ENCODE measurements around the gene CRTAP. TPM values are rescaled to one million over a fixed set of nuclear protein-coding genes. Genes with fewer than 3 reads are reported as not detected.

CRTAP gene
- polyA plus RNA-seq, 4 donors = 13.0 to 93.0 (median 70.7) TPM

GRCh38 chr3:33119891-33120290 is 6.1 kb downstream of the CRTAP start:
- no peak for DNase-seq
- Histone ChIP-seq H3K9me3 (ENCODE audit: control insufficient read depth in 2 of 2, insufficient read depth in 1 of 2, low read depth in 1 of 2, low read length in 1 of 2) (no peaks in the 10 kb centered on the region), H3K4me1 (ENCODE audit: control insufficient read depth in 3 of 3, insufficient read depth in 2 of 3, low read depth in 1 of 3, low read length in 2 of 3) (peaks cover 0 to 4% (median 0%) of the 10 kb centered on the region in 3 donors), H3K4me3 (ENCODE audit: low read depth in 1 of 3, low read length in 3 of 3) (no peak overlapping the region), H3K27me3 (ENCODE audit: control insufficient read depth in 3 of 3, insufficient read depth in 3 of 3, low read length in 3 of 3) (no peaks in the 10 kb centered on the region), H3K36me3 (ENCODE audit: control insufficient read depth in 3 of 3, insufficient read depth in 2 of 3, low read depth in 1 of 3, low read length in 3 of 3) (peaks cover 3 to 43% (median 12%) of the 10 kb centered on the region in 3 donors), H3K27ac (ENCODE audit: low read depth in 1 of 3, low read length in 2 of 3) (no peak overlapping the region)
- WGBS, 3 donors = 72 to 94% (median 89%) methylated on average over 3 of the region's 3 CpGs
- no peak for FAIRE-seq

- WGBS, 3 donors = 87 to 92% (median 88%) methylated on average over 5 of the region's 5 CpGs
- FAIRE-seq (no peak), DNase-seq (no peak)
- Histone ChIP-seq H3K4me3 (ENCODE audit: low read depth in 1 of 3, low read length in 3 of 3) (no peak overlapping the region), H3K27ac (ENCODE audit: low read depth in 1 of 3, low read length in 2 of 3) (no peak overlapping the region), H3K4me1 (ENCODE audit: control insufficient read depth in 3 of 3, insufficient read depth in 2 of 3, low read depth in 1 of 3, low read length in 2 of 3) (no peaks in the 10 kb centered on the region), H3K9me3 (ENCODE audit: control insufficient read depth in 2 of 2, insufficient read depth in 1 of 2, low read depth in 1 of 2, low read length in 1 of 2) (no peaks in the 10 kb centered on the region), H3K36me3 (ENCODE audit: control insufficient read depth in 3 of 3, insufficient read depth in 2 of 3, low read depth in 1 of 3, low read length in 3 of 3) (peaks cover 3 to 42% (median 16%) of the 10 kb centered on the region in 3 donors), H3K27me3 (ENCODE audit: control insufficient read depth in 3 of 3, insufficient read depth in 3 of 3, low read length in 3 of 3) (no peaks in the 10 kb centered on the region)
Measured at GRCh38 chr3:33122991-33123390, 9.2 kb downstream of the CRTAP start.

GRCh38 chr3:33124638-33125037 is 10.8 kb downstream of the CRTAP start:
- no peak overlapping the region for H3K4me3 ChIP-seq (ENCODE audit: low read depth in 1 of 3, low read length in 3 of 3)
- DNase-seq = no peak
- H3K4me1 ChIP-seq (ENCODE audit: control insufficient read depth in 3 of 3, insufficient read depth in 2 of 3, low read depth in 1 of 3, low read length in 2 of 3) = no peaks in the 10 kb centered on the region
- no peaks in the 10 kb centered on the region for H3K27me3 ChIP-seq (ENCODE audit: control insufficient read depth in 3 of 3, insufficient read depth in 3 of 3, low read length in 3 of 3)
- 69 to 76% (median 74%) methylated on average over 1 of the region's 1 CpG for WGBS, 3 donors
- H3K27ac ChIP-seq (ENCODE audit: low read depth in 1 of 3, low read length in 2 of 3) = no peak overlapping the region
- H3K9me3 ChIP-seq (ENCODE audit: control insufficient read depth in 2 of 2, insufficient read depth in 1 of 2, low read depth in 1 of 2, low read length in 1 of 2) = no peaks in the 10 kb centered on the region
- peaks cover 3 to 36% (median 17%) of the 10 kb centered on the region in 3 donors for H3K36me3 ChIP-seq (ENCODE audit: control insufficient read depth in 3 of 3, insufficient read depth in 2 of 3, low read depth in 1 of 3, low read length in 3 of 3)
- no peak for FAIRE-seq

- no peaks in the 10 kb centered on the region for H3K27me3 ChIP-seq (ENCODE audit: control insufficient read depth in 3 of 3, insufficient read depth in 3 of 3, low read length in 3 of 3)
- H3K9me3 ChIP-seq (ENCODE audit: control insufficient read depth in 2 of 2, insufficient read depth in 1 of 2, low read depth in 1 of 2, low read length in 1 of 2) = no peaks in the 10 kb centered on the region
- no peak overlapping the region for H3K27ac ChIP-seq (ENCODE audit: low read depth in 1 of 3, low read length in 2 of 3)
- peaks cover 3 to 42% (median 20%) of the 10 kb centered on the region in 3 donors for H3K36me3 ChIP-seq (ENCODE audit: control insufficient read depth in 3 of 3, insufficient read depth in 2 of 3, low read depth in 1 of 3, low read length in 3 of 3)
- no peak overlapping the region for H3K4me3 ChIP-seq (ENCODE audit: low read depth in 1 of 3, low read length in 3 of 3)
- WGBS, 3 donors = 82 to 94% (median 89%) methylated on average over 3 of the region's 3 CpGs
- FAIRE-seq (no peak), DNase-seq (no peak)
- no peaks in the 10 kb centered on the region for H3K4me1 ChIP-seq (ENCODE audit: control insufficient read depth in 3 of 3, insufficient read depth in 2 of 3, low read depth in 1 of 3, low read length in 2 of 3)
Measured at GRCh38 chr3:33125840-33126239, 12.0 kb downstream of the CRTAP start.

- no peak overlapping the region for H3K27ac ChIP-seq (ENCODE audit: low read depth in 1 of 3, low read length in 2 of 3)
- WGBS, 3 donors = 68 to 75% (median 71%) methylated on average over 1 of the region's 1 CpG
- FAIRE-seq (no peak), DNase-seq (no peak)
- H3K36me3 ChIP-seq (ENCODE audit: control insufficient read depth in 3 of 3, insufficient read depth in 2 of 3, low read depth in 1 of 3, low read length in 3 of 3) = peaks cover 0 to 37% (median 19%) of the 10 kb centered on the region in 3 donors
- H3K9me3 ChIP-seq (ENCODE audit: control insufficient read depth in 2 of 2, insufficient read depth in 1 of 2, low read depth in 1 of 2, low read length in 1 of 2) = no peaks in the 10 kb centered on the region
- H3K4me3 ChIP-seq (ENCODE audit: low read depth in 1 of 3, low read length in 3 of 3) = no peak overlapping the region
- no peaks in the 10 kb centered on the region for H3K27me3 ChIP-seq (ENCODE audit: control insufficient read depth in 3 of 3, insufficient read depth in 3 of 3, low read length in 3 of 3)
- H3K4me1 ChIP-seq (ENCODE audit: control insufficient read depth in 3 of 3, insufficient read depth in 2 of 3, low read depth in 1 of 3, low read length in 2 of 3) = no peaks in the 10 kb centered on the region
Measured at GRCh38 chr3:33128706-33129105, 14.9 kb downstream of the CRTAP start.

- 37 to 60% (median 53%) methylated on average over 2 of the region's 2 CpGs for WGBS, 3 donors
- no peak overlapping the region for H3K4me3 ChIP-seq (ENCODE audit: low read depth in 1 of 3, low read length in 3 of 3)
- H3K4me1 ChIP-seq (ENCODE audit: control insufficient read depth in 3 of 3, insufficient read depth in 2 of 3, low read depth in 1 of 3, low read length in 2 of 3) = no peaks in the 10 kb centered on the region
- H3K27ac ChIP-seq (ENCODE audit: low read depth in 1 of 3, low read length in 2 of 3) = no peak overlapping the region
- FAIRE-seq (no peak), DNase-seq (no peak)
- no peaks in the 10 kb centered on the region for H3K27me3 ChIP-seq (ENCODE audit: control insufficient read depth in 3 of 3, insufficient read depth in 3 of 3, low read length in 3 of 3)
- no peaks in the 10 kb centered on the region for H3K9me3 ChIP-seq (ENCODE audit: control insufficient read depth in 2 of 2, insufficient read depth in 1 of 2, low read depth in 1 of 2, low read length in 1 of 2)
- H3K36me3 ChIP-seq (ENCODE audit: control insufficient read depth in 3 of 3, insufficient read depth in 2 of 3, low read depth in 1 of 3, low read length in 3 of 3) = peaks cover 5 to 39% (median 16%) of the 10 kb centered on the region in 3 donors
Measured at GRCh38 chr3:33130144-33130543, 16.3 kb downstream of the CRTAP start.

- Histone ChIP-seq H3K27me3 (ENCODE audit: control insufficient read depth in 3 of 3, insufficient read depth in 3 of 3, low read length in 3 of 3) (no peaks in the 10 kb centered on the region), H3K4me1 (ENCODE audit: control insufficient read depth in 3 of 3, insufficient read depth in 2 of 3, low read depth in 1 of 3, low read length in 2 of 3) (no peaks in the 10 kb centered on the region), H3K9me3 (ENCODE audit: control insufficient read depth in 2 of 2, insufficient read depth in 1 of 2, low read depth in 1 of 2, low read length in 1 of 2) (no peaks in the 10 kb centered on the region), H3K36me3 (ENCODE audit: control insufficient read depth in 3 of 3, insufficient read depth in 2 of 3, low read depth in 1 of 3, low read length in 3 of 3) (peaks cover 5 to 46% (median 14%) of the 10 kb centered on the region in 3 donors), H3K27ac (ENCODE audit: low read depth in 1 of 3, low read length in 2 of 3) (no peak overlapping the region), H3K4me3 (ENCODE audit: low read depth in 1 of 3, low read length in 3 of 3) (no peak overlapping the region)
- 15 to 39% (median 20%) methylated on average over 6 of the region's 6 CpGs for WGBS, 3 donors
- FAIRE-seq (no peak), DNase-seq (peak; percentile 63 to 71)
Measured at GRCh38 chr3:33131331-33132018, 17.7 kb downstream of the CRTAP start.

- Histone ChIP-seq H3K4me3 (ENCODE audit: low read depth in 1 of 3, low read length in 3 of 3) (no peak overlapping the region), H3K27ac (ENCODE audit: low read depth in 1 of 3, low read length in 2 of 3) (no peak overlapping the region), H3K27me3 (ENCODE audit: control insufficient read depth in 3 of 3, insufficient read depth in 3 of 3, low read length in 3 of 3) (no peaks in the 10 kb centered on the region), H3K9me3 (ENCODE audit: control insufficient read depth in 2 of 2, insufficient read depth in 1 of 2, low read depth in 1 of 2, low read length in 1 of 2) (no peaks in the 10 kb centered on the region), H3K4me1 (ENCODE audit: control insufficient read depth in 3 of 3, insufficient read depth in 2 of 3, low read depth in 1 of 3, low read length in 2 of 3) (no peaks in the 10 kb centered on the region), H3K36me3 (ENCODE audit: control insufficient read depth in 3 of 3, insufficient read depth in 2 of 3, low read depth in 1 of 3, low read length in 3 of 3) (peaks cover 5 to 48% (median 14%) of the 10 kb centered on the region in 3 donors)
- DNase-seq (no peak), FAIRE-seq (no peak)
- WGBS, 3 donors = 85 to 94% (median 92%) methylated on average over 1 of the region's 1 CpG
Measured at GRCh38 chr3:33132019-33132360, 18.2 kb downstream of the CRTAP start.

Measured in small intestine (tissue), 7 donors.